Measurements from ENCODE around the gene PDZD4.

PDZD4 gene

GRCh38 chrX:153829799-153830639 is at the start of gene PDZD4:
PDZD4 (minus strand) TSS chrX:153830544; CDS start chrX:153830298, 246 bp downstream.
- peak within 1 kb of the TSS; percentile 51 for H3K4me3 Mint-ChIP-seq
- H3K4me1 Mint-ChIP-seq: peaks cover 5% of the 10 kb centered on the region
- H3K27me3 Mint-ChIP-seq: peaks cover 41% of the 10 kb centered on the region
- ATAC-seq: peak; percentile 62
- no peak within 1 kb of the TSS for H3K27ac Mint-ChIP-seq
- no peak for DNase-seq
- H3K9me3 Mint-ChIP-seq: no peaks in the 10 kb centered on the region

- no peaks in the 10 kb centered on the region for H3K9me3 Mint-ChIP-seq
- no peak for DNase-seq
- H3K27me3 Mint-ChIP-seq: peaks cover 75% of the 10 kb centered on the region
- no peak for ATAC-seq
- peaks cover 32% of the 10 kb centered on the region for H3K4me1 Mint-ChIP-seq
- H3K4me3 Mint-ChIP-seq: no peak overlapping the region
- H3K27ac Mint-ChIP-seq: no peak overlapping the region
Observed at GRCh38 chrX:153879741-153880439, 49.5 kb upstream of the PDZD4 start.

DNA sequence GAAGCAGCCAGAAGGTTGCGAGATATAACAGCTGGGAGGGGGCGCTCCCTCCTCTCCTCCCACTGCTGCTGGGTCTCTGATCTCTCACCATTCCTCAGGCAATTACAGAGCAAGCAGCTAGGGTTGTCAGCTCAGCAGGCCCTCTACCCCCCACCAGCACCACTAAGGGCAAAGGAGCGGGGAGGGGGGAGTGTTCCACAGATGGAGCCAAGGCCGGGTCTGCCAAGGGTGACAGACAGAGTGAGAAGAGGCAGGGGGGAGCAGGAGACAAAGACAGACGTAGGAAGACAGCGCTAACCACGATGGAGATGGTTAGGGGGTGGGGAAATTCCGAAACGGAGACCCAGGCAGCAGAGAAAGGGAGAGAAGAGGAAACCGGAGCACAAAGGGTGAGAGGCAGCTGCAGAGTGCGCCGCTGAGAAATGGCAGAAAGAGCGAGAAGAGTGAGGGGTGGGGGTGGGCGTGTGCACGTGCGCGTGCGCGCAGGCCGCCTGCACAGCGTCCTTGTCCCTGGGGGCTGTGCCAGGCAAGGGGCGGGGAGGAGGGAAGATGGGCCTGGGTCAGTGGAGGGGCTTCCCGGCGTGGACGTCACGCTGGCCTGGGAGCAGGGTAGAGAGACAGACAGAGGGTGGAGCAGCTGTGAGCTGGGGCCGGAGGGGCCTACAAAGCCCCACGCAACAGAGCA is 48.8 kb upstream of the PDZD4 start:
- Mint-ChIP-seq H3K27ac (no peak overlapping the region), H3K27me3 (peaks cover 75% of the 10 kb centered on the region), H3K4me3 (peak overlapping the region; percentile 71 to 78), H3K9me3 (no peaks in the 10 kb centered on the region), H3K4me1 (peaks cover 29% of the 10 kb centered on the region)
- DNase-seq (peak; percentile 12 to 39), ATAC-seq (peak; percentile 77)

GRCh38 chrX:153878345-153878744 is 48.0 kb upstream of the PDZD4 start:
- ATAC-seq (no peak), DNase-seq (no peak)
- H3K9me3 Mint-ChIP-seq: no peaks in the 10 kb centered on the region
- peaks cover 68% of the 10 kb centered on the region for H3K27me3 Mint-ChIP-seq
- H3K4me1 Mint-ChIP-seq: peaks cover 29% of the 10 kb centered on the region
- H3K4me3 Mint-ChIP-seq: peak overlapping the region in 1 of 2 donors; percentile 78
- H3K27ac Mint-ChIP-seq: no peak overlapping the region

GRCh38 chrX:153877571-153878261 is 47.4 kb upstream of the PDZD4 start:
- DNase-seq (no peak), ATAC-seq (no peak)
- no peak overlapping the region for H3K27ac Mint-ChIP-seq
- no peaks in the 10 kb centered on the region for H3K9me3 Mint-ChIP-seq
- peak overlapping the region in 1 of 2 donors; percentile 54 for H3K4me3 Mint-ChIP-seq
- peaks cover 67% of the 10 kb centered on the region for H3K27me3 Mint-ChIP-seq
- H3K4me1 Mint-ChIP-seq: peaks cover 29% of the 10 kb centered on the region

- DNase-seq (no peak), ATAC-seq (no peak)
- H3K27me3 Mint-ChIP-seq: peaks cover 65% of the 10 kb centered on the region
- no peak overlapping the region for H3K4me3 Mint-ChIP-seq
- peaks cover 29% of the 10 kb centered on the region for H3K4me1 Mint-ChIP-seq
- no peak overlapping the region for H3K27ac Mint-ChIP-seq
- H3K9me3 Mint-ChIP-seq: no peaks in the 10 kb centered on the region
Observed at GRCh38 chrX:153876112-153876491, 45.8 kb upstream of the PDZD4 start.

DNA sequence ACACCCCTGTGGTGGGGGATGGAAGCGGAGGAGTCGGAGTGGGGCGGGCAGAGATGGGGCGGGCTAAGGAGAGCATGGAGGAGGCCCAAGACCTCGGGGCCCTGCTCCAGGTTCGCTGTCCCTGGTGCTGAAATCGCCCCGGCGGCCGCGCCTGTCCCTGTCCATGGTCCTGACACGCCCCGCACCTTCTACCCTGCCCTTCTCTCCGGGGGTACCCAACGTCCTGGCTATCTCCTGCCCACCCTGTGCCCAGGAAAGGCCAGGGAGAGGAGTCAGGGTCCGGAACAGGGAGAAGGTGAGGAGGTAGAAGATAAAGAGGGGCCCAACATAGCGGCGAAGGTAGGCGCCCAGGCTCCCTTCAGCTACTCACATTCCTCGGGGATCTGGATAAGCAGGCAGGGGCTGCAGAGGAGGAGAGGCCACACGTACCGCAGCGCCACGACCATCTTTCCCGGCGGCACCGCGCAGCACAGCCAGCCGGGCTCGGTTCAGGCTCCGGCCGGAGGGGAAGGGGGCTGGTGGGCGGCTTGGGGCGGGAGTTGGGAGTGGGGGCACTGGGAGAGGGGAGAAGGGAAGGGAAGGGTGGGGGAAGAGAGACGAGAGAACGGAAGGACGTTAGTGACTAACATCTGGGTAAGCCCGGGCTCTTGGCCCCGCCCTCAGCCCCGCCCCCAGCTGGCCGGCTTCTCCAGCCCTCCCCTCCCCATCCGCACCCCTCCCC is 45.2 kb upstream of the PDZD4 start:
- peak; percentile 55 for ATAC-seq
- Mint-ChIP-seq H3K9me3 (no peaks in the 10 kb centered on the region), H3K4me1 (peaks cover 29% of the 10 kb centered on the region), H3K4me3 (no peak overlapping the region), H3K27me3 (peaks cover 60% of the 10 kb centered on the region), H3K27ac (peak overlapping the region in 1 of 2 donors; percentile 6)
- DNase-seq: peak; percentile 49 to 71

- no peak overlapping the region for H3K4me3 Mint-ChIP-seq
- no peaks in the 10 kb centered on the region for H3K9me3 Mint-ChIP-seq
- ATAC-seq (no peak), DNase-seq (no peak)
- no peak overlapping the region for H3K27ac Mint-ChIP-seq
- H3K27me3 Mint-ChIP-seq: peaks cover 55% of the 10 kb centered on the region
- peaks cover 23% of the 10 kb centered on the region for H3K4me1 Mint-ChIP-seq
Observed at GRCh38 chrX:153874366-153875125, 44.2 kb upstream of the PDZD4 start.

GRCh38 chrX:153874085-153874365 is 43.7 kb upstream of the PDZD4 start:
- H3K4me1 Mint-ChIP-seq: peaks cover 18% of the 10 kb centered on the region
- no peak overlapping the region for H3K27ac Mint-ChIP-seq
- H3K9me3 Mint-ChIP-seq: no peaks in the 10 kb centered on the region
- ATAC-seq (no peak), DNase-seq (no peak)
- peaks cover 49% of the 10 kb centered on the region for H3K27me3 Mint-ChIP-seq
- H3K4me3 Mint-ChIP-seq: no peak overlapping the region

DNA sequence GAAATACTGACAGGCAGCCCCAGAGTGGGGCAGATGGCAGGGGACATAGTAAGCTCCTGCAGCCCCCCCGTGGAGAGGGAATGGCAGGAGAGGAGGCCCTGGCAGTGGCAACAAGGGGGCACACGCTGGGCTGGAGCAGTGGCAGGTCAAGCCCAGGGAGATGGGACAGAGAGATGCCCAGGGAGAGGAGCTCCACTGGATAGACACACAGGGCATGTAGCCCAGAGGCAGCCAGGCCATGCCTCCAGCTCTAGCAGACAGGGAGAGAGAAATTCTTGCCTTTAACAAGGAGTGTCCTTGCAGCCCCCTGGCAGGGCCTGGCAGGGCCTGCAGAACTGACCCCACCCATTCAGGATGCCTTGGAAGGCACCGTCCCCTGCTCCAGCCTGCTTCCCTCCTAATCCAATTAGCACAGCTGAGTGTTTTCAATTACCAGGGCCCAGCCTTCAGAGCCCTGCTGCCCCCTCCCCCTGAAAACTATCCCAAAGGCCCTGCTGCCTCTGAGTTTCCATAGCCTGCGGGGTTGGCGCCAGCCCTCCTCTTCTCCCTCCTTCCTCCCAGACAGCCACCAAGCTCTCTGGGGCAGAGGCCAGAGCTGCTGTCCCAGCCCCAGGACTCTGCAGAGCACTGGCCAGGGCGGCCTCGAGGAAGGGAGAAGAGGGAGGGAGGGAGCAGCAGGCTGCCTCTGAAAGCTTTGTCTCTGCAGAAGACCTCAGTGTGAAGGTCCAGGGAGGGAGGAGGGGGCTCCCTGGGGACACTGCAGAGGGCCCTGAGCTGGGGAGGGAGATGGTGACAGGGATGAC is 43.1 kb upstream of the PDZD4 start:
- peaks cover 13% of the 10 kb centered on the region for H3K4me1 Mint-ChIP-seq
- ATAC-seq (no peak), DNase-seq (no peak)
- no peak overlapping the region for H3K27ac Mint-ChIP-seq
- no peak overlapping the region for H3K4me3 Mint-ChIP-seq
- H3K27me3 Mint-ChIP-seq: peaks cover 44% of the 10 kb centered on the region
- no peaks in the 10 kb centered on the region for H3K9me3 Mint-ChIP-seq

DNA sequence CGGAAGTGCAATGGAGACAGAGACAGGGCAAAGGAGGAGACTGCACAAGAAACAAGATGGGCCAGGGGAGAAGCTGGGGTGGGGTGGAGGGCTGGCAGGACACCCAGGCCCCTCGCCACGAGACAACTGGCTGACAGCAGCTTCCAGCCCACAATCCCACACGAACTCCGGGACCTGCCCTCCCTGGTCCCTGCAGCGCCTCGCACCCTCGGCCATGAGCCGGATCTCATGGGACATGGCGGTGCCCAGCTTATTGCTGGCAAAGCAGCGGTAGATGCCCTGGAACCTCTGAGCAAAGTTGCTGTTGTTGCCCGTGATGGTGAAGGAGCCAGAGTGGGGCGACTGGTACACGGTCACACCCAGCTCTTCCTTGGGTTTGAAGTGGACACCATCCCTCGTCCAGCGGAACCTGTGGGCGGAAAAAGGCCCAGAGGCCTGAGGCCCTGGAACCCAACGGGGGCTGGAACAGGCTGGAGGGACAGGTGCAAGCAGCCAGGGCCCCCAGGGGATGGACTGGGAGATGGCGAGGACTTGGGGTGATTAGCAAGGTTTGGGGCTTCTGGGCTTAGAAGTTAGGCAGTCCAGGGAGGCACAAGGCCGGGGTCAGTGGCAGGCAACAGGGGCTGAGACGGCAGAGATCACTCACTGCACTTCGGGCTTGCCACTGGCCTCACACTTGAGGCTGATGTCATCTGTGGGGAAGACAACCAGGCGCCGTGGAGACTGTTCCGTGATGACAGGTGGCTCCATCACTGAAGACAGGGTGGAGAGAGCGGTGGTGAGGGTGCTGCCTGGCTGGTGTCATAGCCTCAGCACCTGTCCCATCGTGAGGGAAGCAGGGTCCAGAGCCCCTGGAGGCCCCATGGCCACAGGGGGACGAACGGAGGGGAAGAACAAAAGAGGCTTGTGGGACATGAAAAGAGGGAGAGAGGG is 41.9 kb upstream of the PDZD4 start:
- peaks cover 36% of the 10 kb centered on the region for H3K27me3 Mint-ChIP-seq
- no peak overlapping the region for H3K4me3 Mint-ChIP-seq
- ATAC-seq (no peak), DNase-seq (no peak)
- no peaks in the 10 kb centered on the region for H3K4me1 Mint-ChIP-seq
- no peak overlapping the region for H3K27ac Mint-ChIP-seq
- no peaks in the 10 kb centered on the region for H3K9me3 Mint-ChIP-seq

DNA sequence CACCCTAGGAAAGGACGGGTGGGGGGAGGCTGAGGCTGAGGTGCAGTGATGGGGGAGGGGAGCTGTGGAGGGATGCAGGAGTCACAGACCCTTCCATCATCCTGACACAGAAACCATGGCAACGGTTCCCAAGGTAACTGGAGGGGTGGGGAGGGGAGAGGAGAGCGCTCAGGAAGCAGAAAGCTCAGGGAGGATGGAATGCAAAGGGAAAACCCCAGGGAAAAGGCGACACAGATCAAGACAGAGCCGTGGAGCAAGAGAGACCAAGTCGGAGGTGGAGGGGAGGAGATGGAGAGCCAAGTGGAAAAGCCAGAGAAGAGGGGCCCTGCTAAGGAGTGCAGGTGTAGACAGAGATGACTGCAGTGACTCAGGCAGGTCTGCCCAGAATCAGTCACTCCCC is 41.1 kb upstream of the PDZD4 start:
- H3K4me3 Mint-ChIP-seq: no peak overlapping the region
- ATAC-seq (no peak), DNase-seq (no peak)
- H3K9me3 Mint-ChIP-seq: no peaks in the 10 kb centered on the region
- no peak overlapping the region for H3K27ac Mint-ChIP-seq
- H3K27me3 Mint-ChIP-seq: peaks cover 35% of the 10 kb centered on the region
- no peaks in the 10 kb centered on the region for H3K4me1 Mint-ChIP-seq

DNA sequence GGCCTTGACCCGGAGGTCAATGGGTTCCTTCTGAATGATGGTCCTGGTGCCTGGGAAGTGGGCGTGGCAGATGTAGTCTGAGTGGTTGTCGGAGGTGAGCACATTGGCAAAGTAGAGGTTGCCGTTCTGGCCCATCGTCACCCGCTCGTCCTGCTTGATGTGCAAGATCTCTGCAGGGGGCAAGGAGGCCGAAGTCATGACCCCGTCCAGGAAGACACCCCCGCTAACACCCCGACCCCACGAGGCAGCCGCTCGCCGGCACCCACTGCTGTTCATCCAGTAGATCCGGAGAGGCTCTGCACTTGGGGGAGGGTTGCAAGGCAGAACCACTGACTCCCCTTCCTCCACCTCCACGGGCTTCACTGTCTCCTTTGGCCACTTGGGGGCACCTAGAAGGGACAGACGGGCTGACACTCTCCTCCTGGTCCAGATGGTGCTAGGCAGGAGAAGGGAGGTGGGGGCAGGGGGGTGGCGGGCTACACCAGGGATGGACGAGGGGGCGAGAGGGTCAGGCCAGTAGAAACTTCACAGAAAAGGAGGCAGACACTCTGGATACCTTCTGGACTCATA is 40.5 kb upstream of the PDZD4 start:
- Mint-ChIP-seq H3K27me3 (peaks cover 29% of the 10 kb centered on the region), H3K9me3 (no peaks in the 10 kb centered on the region), H3K27ac (no peak overlapping the region), H3K4me1 (no peaks in the 10 kb centered on the region), H3K4me3 (no peak overlapping the region)
- ATAC-seq (no peak), DNase-seq (no peak)

All from stimulated activated naive CD8-positive, alpha-beta T cell treated with anti-CD3 and anti-CD28 coated beads, Interleukin-15, amount 100 ng/mL, for 72 hours (primary cell).